Vagina (tissue), 2 donors: ENCODE results near the gene KRTAP10-8. TPM values are rescaled to one million over a fixed set of nuclear protein-coding genes. Genes with fewer than 3 reads are reported as not detected.

Source experiments
- DNase-seq, 2 donors: peaks; one replicate each; pipeline ENCODE4 v3.0.0-alpha.2; 2017; ENCODE audit errors: extremely low spot score in 2 of 2
- H3K27ac ChIP-seq: fragments of 200-600 bp; sonication (generic); one replicate; pipeline ENCODE4 v1.5.1; 2019
- H3K27me3 ChIP-seq: fragments of 200-600 bp; sonication (generic); one replicate; pipeline ENCODE4 v1.5.1; 2019
- H3K36me3 ChIP-seq, 2 donors: fragments of 200-600 bp; sonication (generic); one replicate each; pipeline ENCODE4 v1.5.1; 2017 to 2019
- H3K4me1 ChIP-seq: fragments of 200-600 bp; sonication (generic); one replicate; pipeline ENCODE4 v1.5.1; 2019
- H3K4me3 ChIP-seq, 2 donors: fragments of 200-600 bp; sonication (generic); 1 replicate in 1 of 2; 2 replicates in 1 of 2; pipeline ENCODE4 v1.5.1; 2016 to 2019
- H3K9me3 ChIP-seq: fragments of 200-600 bp; sonication (generic); one replicate; pipeline ENCODE4 v1.5.1; 2019
- CTCF ChIP-seq, 3 experiments: fragments of 450-650 bp in 2 of 3; fragments of 200-600 bp in 1 of 3; sonication (generic) in 1 of 3; IDR thresholded peaks; one replicate each; pipeline ENCODE4 v1.5.1; 2017 to 2019; ENCODE audit warnings: antibody characterized with exemption in 3 of 3, mild to moderate bottlenecking in 2 of 3, moderate library complexity in 2 of 3
- POLR2A ChIP-seq, 2 donors: fragments of 450-650 bp; IDR thresholded peaks; one replicate each; pipeline ENCODE4 v1.6.1; 2017; ENCODE audit warnings: antibody characterized with exemption in 2 of 2, mild to moderate bottlenecking in 2 of 2, moderate library complexity in 2 of 2
- POLR2AphosphoS5 ChIP-seq, 2 donors: sonication (generic); formaldehyde crosslinking; IDR thresholded peaks; one replicate each; pipeline ENCODE4 v1.9.0; 2017; ENCODE audit warnings: antibody characterized with exemption in 2 of 2, mild to moderate bottlenecking in 2 of 2, low read depth in 1 of 2; ENCODE audit not compliant: insufficient read depth in 1 of 2
- intact Hi-C: fragments of 100-400 bp; cut with DNase I; formaldehyde crosslinking; loops from one replicate; pipeline ENCODE4 v1.15.1; 2023
- total RNA-seq: library from RNA; depleted of rRNA; stranded (reverse); fragments of >200 nt; gene quantifications from one replicate; pipeline ENCODE4 v1.2.3, GENCODE V29; 2016

Gene KRTAP10-8
- total RNA-seq, 1 donor from 2014 or later, result not detected

DNA sequence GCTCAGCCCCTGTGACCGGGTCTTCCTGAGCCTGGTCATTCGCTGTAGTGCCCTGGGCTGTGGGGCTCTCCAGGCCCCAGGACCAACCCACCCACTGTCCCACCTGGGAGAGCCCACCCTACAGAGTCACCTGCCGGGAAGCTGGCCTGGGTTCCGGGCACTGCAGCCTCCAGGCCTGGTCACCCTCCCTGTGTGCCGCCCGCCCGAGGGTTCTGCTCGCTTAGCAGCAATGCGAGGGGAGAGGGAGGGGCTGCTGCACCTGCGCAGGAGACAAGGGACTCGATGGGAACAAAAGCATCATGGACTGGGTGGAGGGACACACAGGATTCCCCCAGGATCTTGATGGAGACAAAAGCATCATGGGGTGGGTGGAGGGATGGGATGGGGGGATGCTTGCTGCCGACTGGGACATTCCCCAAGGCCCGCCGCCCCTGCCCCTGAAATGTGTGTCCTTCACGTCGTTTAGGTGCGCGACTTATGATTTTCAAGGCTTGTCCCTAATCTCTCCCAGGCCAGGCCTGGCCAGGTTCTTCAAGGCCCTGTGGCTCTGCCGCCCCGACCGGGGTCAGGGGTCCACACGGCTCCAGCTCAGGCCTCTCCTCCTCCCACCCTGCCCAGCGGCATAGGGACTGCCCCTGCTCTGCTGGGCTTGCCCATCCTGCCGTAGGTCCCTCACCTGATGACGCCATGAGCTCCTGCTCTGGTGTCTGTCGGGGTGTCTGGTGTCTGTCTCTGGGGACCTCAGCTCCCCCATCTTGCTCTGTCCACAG is 1.7 kb downstream of the KRTAP10-8 start:
- peak in 1 of 2 donors; percentile 74 for DNase-seq
- Histone ChIP-seq H3K27ac (no peak overlapping the region), H3K4me3 (no peak overlapping the region), H3K4me1 (no peaks in the 10 kb centered on the region), H3K27me3 (no peaks in the 10 kb centered on the region), H3K9me3 (peaks cover 5% of the 10 kb centered on the region), H3K36me3 (no peaks in the 10 kb centered on the region)
- no peak for TF ChIP-seq POLR2A (IDR thresholded peaks at IDR 0.05)
- TF ChIP-seq POLR2AphosphoS5 (IDR thresholded peaks at IDR 0.05; ENCODE audit: insufficient read depth in 1 of 2, low read depth in 1 of 2), result no peak
- TF ChIP-seq CTCF (IDR thresholded peaks at IDR 0.05), result no peak
- intact Hi-C loops, result no loop called here

- intact Hi-C loops, result no loop called here
- Histone ChIP-seq H3K27me3 (no peaks in the 10 kb centered on the region), H3K9me3 (peaks cover 5% of the 10 kb centered on the region), H3K4me3 (no peak overlapping the region), H3K4me1 (no peaks in the 10 kb centered on the region), H3K27ac (no peak overlapping the region), H3K36me3 (no peaks in the 10 kb centered on the region)
- TF ChIP-seq POLR2AphosphoS5 (IDR thresholded peaks at IDR 0.05; ENCODE audit: insufficient read depth in 1 of 2, low read depth in 1 of 2) (no peak), CTCF (IDR thresholded peaks at IDR 0.05) (no peak), POLR2A (IDR thresholded peaks at IDR 0.05) (no peak)
- peak; percentile 40 to 81 for DNase-seq
Observed at GRCh38 chr21:44614161-44614631, 2.3 kb downstream of the KRTAP10-8 start.

GRCh38 chr21:44614961-44615391 is 3.1 kb downstream of the KRTAP10-8 start:
- Histone ChIP-seq H3K4me1 (no peaks in the 10 kb centered on the region), H3K4me3 (no peak overlapping the region), H3K36me3 (no peaks in the 10 kb centered on the region), H3K27me3 (no peaks in the 10 kb centered on the region), H3K9me3 (peaks cover 5% of the 10 kb centered on the region), H3K27ac (no peak overlapping the region)
- DNase-seq, result peak in 1 of 2 donors; percentile 34
- no peak for TF ChIP-seq POLR2A (IDR thresholded peaks at IDR 0.05)
- no peak for TF ChIP-seq CTCF (IDR thresholded peaks at IDR 0.05)
- no peak for TF ChIP-seq POLR2AphosphoS5 (IDR thresholded peaks at IDR 0.05; ENCODE audit: insufficient read depth in 1 of 2, low read depth in 1 of 2)
- intact Hi-C loops, result no loop called here

DNA sequence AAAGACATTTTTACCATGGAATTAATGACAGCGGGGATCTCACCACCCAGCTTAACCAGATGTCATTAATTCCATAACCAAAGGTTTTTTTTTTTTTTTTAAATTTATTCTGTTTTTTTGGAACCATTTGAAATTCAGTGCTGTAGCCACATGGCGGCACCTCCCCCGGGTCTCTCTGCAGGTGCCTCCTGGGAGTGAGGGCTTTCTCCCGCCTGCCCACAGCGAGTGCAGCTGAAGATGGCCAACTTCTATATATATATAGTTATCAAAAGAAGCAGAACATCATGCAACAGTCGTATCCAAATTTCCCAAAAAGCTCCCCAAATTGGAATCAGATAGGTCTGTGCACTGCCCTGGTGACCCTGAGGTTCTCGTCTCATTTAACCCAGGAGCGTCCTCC is 3.6 kb downstream of the KRTAP10-8 start:
- DNase-seq, result no peak
- intact Hi-C loops, result no loop called here
- TF ChIP-seq CTCF (IDR thresholded peaks at IDR 0.05) (no peak), POLR2AphosphoS5 (IDR thresholded peaks at IDR 0.05; ENCODE audit: insufficient read depth in 1 of 2, low read depth in 1 of 2) (no peak), POLR2A (IDR thresholded peaks at IDR 0.05) (no peak)
- Histone ChIP-seq H3K9me3 (peaks cover 5% of the 10 kb centered on the region), H3K27me3 (no peaks in the 10 kb centered on the region), H3K4me1 (no peaks in the 10 kb centered on the region), H3K27ac (no peak overlapping the region), H3K36me3 (no peaks in the 10 kb centered on the region), H3K4me3 (no peak overlapping the region)
